Activated T-helper 2 cell treated with anti-CD3 and anti-CD28 coated beads, Interferon-gamma antibody, Interleukin-2, Interleukin-4, amounts not matched to agents 10 μg/mL and 5 μg/mL and 100 μg/mL, durations not matched to agents 14 hours and 24 hours and 36 hours (primary cell): Measurements from ENCODE around the gene WIPF1. TPM values are rescaled to one million over a fixed set of nuclear protein-coding genes. Genes with fewer than 3 reads are reported as not detected.

Experiments used
- DNase-seq: peaks from one replicate; pipeline ENCODE4 v3.0.0; 2021; ENCODE audit warnings: low spot score
- H3K27ac Mint-ChIP-seq: one replicate; pipeline ENCODE4 v1.8.0; 2021; ENCODE audit warnings: mixed read lengths
- H3K27me3 Mint-ChIP-seq: one replicate; pipeline ENCODE4 v1.8.0; 2021; ENCODE audit warnings: low read depth, mixed read lengths
- H3K36me3 Mint-ChIP-seq: one replicate; pipeline ENCODE4 v1.8.0; 2021; ENCODE audit warnings: low read depth, mixed read lengths
- H3K4me1 Mint-ChIP-seq: one replicate; pipeline ENCODE4 v1.8.0; 2021; ENCODE audit warnings: low read depth, mixed read lengths
- H3K4me3 Mint-ChIP-seq: one replicate; pipeline ENCODE4 v1.8.0; 2021; ENCODE audit warnings: low read depth, mild to moderate bottlenecking, moderate library complexity, mixed read lengths
- H3K9me3 Mint-ChIP-seq: one replicate; pipeline ENCODE4 v1.8.0; 2021; ENCODE audit warnings: mixed read lengths
- intact Hi-C: fragments of 100-400 bp; cut with micrococcal nuclease; formaldehyde crosslinking; loops from one replicate; pipeline ENCODE4 v1.15.1; 2023
- total RNA-seq: library from RNA; stranded (reverse); gene quantifications from 2 replicates; pipeline ENCODE4 v1.2.3, GENCODE V29; 2022

WIPF1 gene
- total RNA-seq, 1 donor from 2014 or later: 287 TPM

- DNase-seq: no peak
- Mint-ChIP-seq H3K27me3 (no peaks in the 10 kb centered on the region), H3K36me3 (peaks cover 77% of the 10 kb centered on the region), H3K4me1 (peaks cover 67% of the 10 kb centered on the region), H3K9me3 (no peaks in the 10 kb centered on the region), H3K4me3 (peak overlapping the region; percentile 47), H3K27ac (peak overlapping the region; percentile 77)
- intact Hi-C loops: loop anchor here (10.0 kb wide), 2 partner anchors 244 to 626 kb away; partner anchors contain the start of gene SP3
These were observed 7.3 kb downstream of the WIPF1 start for GRCh38 chr2:174590346-174590745.

- no peak for DNase-seq
- Mint-ChIP-seq H3K27me3 (no peaks in the 10 kb centered on the region), H3K9me3 (no peaks in the 10 kb centered on the region), H3K4me1 (peaks cover 69% of the 10 kb centered on the region), H3K4me3 (no peak overlapping the region), H3K36me3 (peaks cover 79% of the 10 kb centered on the region), H3K27ac (peak overlapping the region; percentile 81)
- intact Hi-C loops: no loop called here
These were observed 8.3 kb downstream of the WIPF1 start for GRCh38 chr2:174589334-174589733.

DNA sequence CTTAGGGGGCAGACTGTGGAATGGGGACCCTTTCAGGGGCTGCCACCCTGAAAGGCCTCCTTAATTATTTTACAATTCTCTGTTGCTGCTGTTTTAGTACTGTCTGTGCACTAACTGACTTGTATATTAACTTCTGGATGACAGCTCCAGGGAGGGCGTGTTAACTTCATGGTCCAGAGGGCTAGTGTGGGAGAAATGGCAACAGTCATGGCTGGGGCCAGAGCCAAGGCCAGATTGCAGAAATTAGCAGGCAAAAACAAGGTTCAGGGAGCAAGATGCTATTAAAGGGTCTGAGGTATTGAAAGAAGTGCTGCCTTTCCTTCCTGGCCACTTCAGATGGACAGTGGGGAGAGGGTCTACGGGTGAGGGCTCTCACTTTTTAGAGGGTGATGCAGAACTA, 9.1 kb downstream of the WIPF1 start:
- Mint-ChIP-seq H3K27ac (peak overlapping the region; percentile 81), H3K27me3 (no peaks in the 10 kb centered on the region), H3K4me3 (no peak overlapping the region), H3K36me3 (peaks cover 78% of the 10 kb centered on the region), H3K4me1 (peaks cover 63% of the 10 kb centered on the region), H3K9me3 (no peaks in the 10 kb centered on the region)
- intact Hi-C loops: no loop called here
- DNase-seq: no peak

- H3K4me1 Mint-ChIP-seq: peaks cover 64% of the 10 kb centered on the region
- intact Hi-C loops: no loop called here
- peak overlapping the region; percentile 81 for H3K27ac Mint-ChIP-seq
- peaks cover 81% of the 10 kb centered on the region for H3K36me3 Mint-ChIP-seq
- no peaks in the 10 kb centered on the region for H3K27me3 Mint-ChIP-seq
- DNase-seq: no peak
- no peak overlapping the region for H3K4me3 Mint-ChIP-seq
- H3K9me3 Mint-ChIP-seq: no peaks in the 10 kb centered on the region
These were observed 10.0 kb downstream of the WIPF1 start for GRCh38 chr2:174587579-174587978.

GRCh38 chr2:174586418-174587295, 10.9 kb downstream of the WIPF1 start:
- Mint-ChIP-seq H3K27ac (peak overlapping the region; percentile 78), H3K36me3 (peaks cover 84% of the 10 kb centered on the region), H3K4me3 (no peak overlapping the region), H3K4me1 (peaks cover 67% of the 10 kb centered on the region), H3K27me3 (no peaks in the 10 kb centered on the region), H3K9me3 (no peaks in the 10 kb centered on the region)
- intact Hi-C loops: no loop called here
- no peak for DNase-seq

DNA sequence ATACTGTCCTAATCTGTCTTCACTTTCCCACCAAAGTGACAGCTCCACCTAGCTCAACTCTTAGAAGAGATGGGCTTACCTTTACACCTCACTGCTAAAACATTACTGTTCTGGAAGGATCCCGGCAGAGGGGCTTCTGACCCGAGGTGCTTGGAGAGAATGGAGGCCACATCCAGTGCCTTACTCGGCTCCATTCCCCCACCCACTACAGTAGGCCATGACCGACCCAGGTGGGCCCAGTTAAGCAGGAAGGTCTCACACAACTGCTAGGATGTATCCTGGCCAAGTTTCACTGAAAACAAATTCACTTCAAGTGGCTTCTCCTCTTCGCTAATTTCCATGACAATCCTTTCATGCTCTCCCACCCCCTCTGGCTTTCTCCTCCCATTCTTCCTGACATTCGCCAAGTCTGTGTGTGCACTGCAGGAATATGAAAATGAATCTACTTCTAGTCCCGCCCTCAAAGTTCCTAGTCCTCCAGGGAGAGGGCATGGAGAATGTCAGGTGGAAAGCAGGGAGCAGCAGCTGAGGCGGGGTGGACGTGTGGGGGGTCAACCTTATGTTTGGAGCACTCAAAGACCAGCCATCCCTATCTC, 11.8 kb downstream of the WIPF1 start:
- no peaks in the 10 kb centered on the region for H3K27me3 Mint-ChIP-seq
- H3K4me1 Mint-ChIP-seq: peaks cover 64% of the 10 kb centered on the region
- no peaks in the 10 kb centered on the region for H3K9me3 Mint-ChIP-seq
- DNase-seq: no peak
- peak overlapping the region; percentile 43 for H3K27ac Mint-ChIP-seq
- no peak overlapping the region for H3K4me3 Mint-ChIP-seq
- peaks cover 84% of the 10 kb centered on the region for H3K36me3 Mint-ChIP-seq
- intact Hi-C loops: no loop called here

GRCh38 chr2:174585146-174585545, 12.5 kb downstream of the WIPF1 start:
- intact Hi-C loops: no loop called here
- Mint-ChIP-seq H3K4me1 (peaks cover 58% of the 10 kb centered on the region), H3K27ac (no peak overlapping the region), H3K9me3 (no peaks in the 10 kb centered on the region), H3K36me3 (peaks cover 84% of the 10 kb centered on the region), H3K4me3 (no peak overlapping the region), H3K27me3 (no peaks in the 10 kb centered on the region)
- DNase-seq: no peak

DNA sequence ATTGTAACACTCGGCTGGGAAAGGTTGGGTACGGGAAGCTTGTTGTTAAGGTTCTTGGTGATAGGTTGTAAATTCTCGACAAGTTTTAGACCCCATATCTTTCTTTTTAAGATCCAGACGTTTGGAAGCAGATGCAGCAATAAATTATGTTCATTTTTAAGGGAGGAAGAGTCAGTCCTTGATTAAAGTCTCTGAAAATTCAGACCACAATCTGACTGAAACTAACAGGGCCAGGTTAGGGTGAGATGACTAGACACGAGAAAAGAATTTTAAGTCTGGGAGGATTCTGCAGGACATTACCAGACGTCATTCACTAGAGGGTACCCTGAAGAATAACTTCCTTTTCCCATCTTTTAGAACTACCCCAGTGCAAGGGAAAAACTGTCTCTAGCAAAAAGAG, 16.1 kb downstream of the WIPF1 start:
- Mint-ChIP-seq H3K9me3 (no peaks in the 10 kb centered on the region), H3K4me1 (peaks cover 43% of the 10 kb centered on the region), H3K36me3 (peaks cover 91% of the 10 kb centered on the region), H3K27ac (peak overlapping the region; percentile 65), H3K4me3 (no peak overlapping the region), H3K27me3 (no peaks in the 10 kb centered on the region)
- no peak for DNase-seq
- intact Hi-C loops: no loop called here

DNA sequence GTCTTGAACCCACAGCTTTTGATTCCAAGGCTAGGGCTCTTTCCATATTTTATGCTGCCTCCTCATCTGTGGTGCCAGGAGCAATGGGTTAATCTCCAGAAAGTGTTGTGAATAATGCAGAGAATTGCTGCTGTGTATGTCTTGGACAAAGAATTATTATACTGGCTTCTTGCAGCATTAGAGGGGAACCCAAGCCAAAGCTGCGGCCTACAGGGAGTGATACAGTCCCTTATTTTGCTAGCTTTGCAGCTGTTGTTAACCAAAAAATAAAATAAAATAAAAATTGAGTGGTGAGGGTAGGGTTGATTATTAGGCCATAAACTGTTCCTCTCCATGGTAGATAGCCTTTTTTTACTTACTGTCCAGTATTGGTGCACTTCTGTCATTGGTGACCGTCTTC, 16.7 kb downstream of the WIPF1 start:
- intact Hi-C loops: no loop called here
- H3K4me1 Mint-ChIP-seq: peaks cover 42% of the 10 kb centered on the region
- no peaks in the 10 kb centered on the region for H3K27me3 Mint-ChIP-seq
- H3K36me3 Mint-ChIP-seq: peaks cover 92% of the 10 kb centered on the region
- no peaks in the 10 kb centered on the region for H3K9me3 Mint-ChIP-seq
- DNase-seq: no peak
- H3K27ac Mint-ChIP-seq: peak overlapping the region; percentile 65
- H3K4me3 Mint-ChIP-seq: no peak overlapping the region

DNA sequence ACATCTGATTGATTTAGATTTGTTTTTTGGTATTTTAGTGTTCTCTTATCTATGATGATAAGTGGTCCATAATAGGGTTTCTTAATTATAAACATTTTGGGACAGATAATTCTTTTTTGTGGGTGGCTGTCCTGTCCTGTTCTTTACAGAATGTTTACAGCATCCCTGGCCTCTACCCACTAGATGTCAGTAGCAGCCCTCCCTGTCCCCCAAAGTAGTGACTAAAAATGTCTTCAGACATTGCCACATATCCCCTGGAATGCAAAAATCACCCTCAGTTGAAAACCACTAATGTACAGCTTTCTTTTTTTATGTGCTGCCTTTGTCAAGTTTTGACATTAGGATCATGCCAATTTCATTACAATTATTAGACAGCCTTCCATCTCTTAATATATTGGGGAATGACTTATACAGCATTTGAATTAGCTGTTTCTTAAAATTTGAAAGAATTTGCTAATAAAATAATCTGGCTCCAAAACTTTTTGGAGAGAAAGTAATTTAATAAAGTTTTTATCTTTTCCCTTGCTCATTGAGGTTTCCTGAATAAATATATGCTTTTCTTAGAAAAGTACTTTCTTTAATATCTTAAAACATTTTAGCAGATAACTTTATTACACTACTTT, 19.5 kb downstream of the WIPF1 start:
- H3K4me3 Mint-ChIP-seq: no peak overlapping the region
- peaks cover 54% of the 10 kb centered on the region for H3K4me1 Mint-ChIP-seq
- no peak for DNase-seq

GRCh38 chr2:174575124-174575776, 22.4 kb downstream of the WIPF1 start:
- Mint-ChIP-seq H3K4me1 (peaks cover 56% of the 10 kb centered on the region), H3K9me3 (no peaks in the 10 kb centered on the region), H3K4me3 (no peak overlapping the region), H3K27me3 (no peaks in the 10 kb centered on the region), H3K36me3 (peaks cover 94% of the 10 kb centered on the region), H3K27ac (peak overlapping the region; percentile 63)
- DNase-seq: no peak
- intact Hi-C loops: loop anchor here (10.0 kb wide), 1 partner anchor 60 kb away; no protein-coding TSS in a partner anchor

More for the DNA sequence above, 19.5 kb downstream of the WIPF1 start:
- no peak overlapping the region for H3K27ac Mint-ChIP-seq
- intact Hi-C loops: loop anchor here (1.0 to 10.0 kb wide), 3 partner anchors 15 to 110 kb away; no protein-coding TSS in a partner anchor
- H3K9me3 Mint-ChIP-seq: no peaks in the 10 kb centered on the region
- H3K27me3 Mint-ChIP-seq: no peaks in the 10 kb centered on the region
- H3K36me3 Mint-ChIP-seq: peaks cover 93% of the 10 kb centered on the region

DNA sequence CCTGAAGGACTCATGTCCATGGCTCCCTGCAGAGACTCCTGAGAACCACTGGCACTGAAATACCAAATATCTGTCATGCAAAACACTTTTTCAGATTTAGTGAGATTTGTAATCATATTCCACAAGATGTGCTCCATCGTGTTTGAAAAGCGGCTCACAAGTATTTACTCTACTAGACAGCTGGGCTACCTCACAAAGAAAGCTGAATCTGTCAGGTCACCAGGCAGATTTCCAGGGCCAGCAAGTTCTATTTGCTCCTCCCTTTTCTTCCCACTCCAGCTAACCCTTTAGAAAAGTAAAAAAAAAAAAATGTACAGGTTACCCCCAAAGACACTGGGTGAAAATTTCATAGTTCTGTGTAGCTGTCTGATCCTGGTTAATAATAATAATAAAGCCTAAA, 22.9 kb downstream of the WIPF1 start:
- no peak for DNase-seq
- Mint-ChIP-seq H3K36me3 (peaks cover 96% of the 10 kb centered on the region), H3K4me3 (no peak overlapping the region), H3K4me1 (peaks cover 61% of the 10 kb centered on the region), H3K27me3 (no peaks in the 10 kb centered on the region), H3K9me3 (no peaks in the 10 kb centered on the region), H3K27ac (no peak overlapping the region)
- intact Hi-C loops: loop anchor here (10.0 kb wide), 1 partner anchor 60 kb away; no protein-coding TSS in a partner anchor
